HepG2 (cell line): ENCODE data around the gene AFDN. TPM values are rescaled to one million over a fixed set of nuclear protein-coding genes. Genes with fewer than 3 reads are reported as not detected.

ENCODE experiments used
- ATAC-seq: fragments of 200-7000 bp; cut with Tn5 transposase; 3 replicates; pipeline ENCODE4 v1.9.1; 2020; ENCODE audit warnings: mild to moderate bottlenecking, moderate library complexity
- BruUV-seq: library from RNA; stranded (reverse); fragments of 400-500 nt; replicated peaks from 2 replicates; lab custom pipeline; 2021; lab: Mats Ljungman, UMichigan
- CTCF ChIA-PET: fragments of 300-600 bp; formaldehyde crosslinking; extraction: SDS; loops from one replicate; lab custom pipeline; 2021; ENCODE audit warnings: low total read pairs, inconsistent platforms, low intra/inter-chr PET ratio; lab: Yijun Ruan, JAX
- POLR2A ChIA-PET: fragments of 350-600 bp; sonication (Branson Sonifier 250); formaldehyde crosslinking; loops from one replicate; lab custom pipeline; 2020; ENCODE audit warnings: antibody characterized with exemption, inconsistent platforms; lab: Yijun Ruan, JAX
- DNase-seq: peaks from one replicate; pipeline ENCODE4 v3.0.0-alpha.2; 2015; ENCODE audit warnings: low spot score
- FAIRE-seq: peaks from 3 replicates; lab custom pipeline; 2011; peaks lifted over from hg19 to GRCh38; lab: Jason Lieb, UNC
- H2AFZ ChIP-seq: one replicate; pipeline ENCODE4 v1.6.1; 2011; ENCODE audit warnings: low read length, inconsistent platforms
- H3K27ac ChIP-seq: fragments of 300-600 bp; 3 replicates; pipeline ENCODE4 v1.8.0; 2011; ENCODE audit warnings: mixed run types, mild to moderate bottlenecking, mixed read lengths, low read length, inconsistent platforms; ENCODE audit not compliant: insufficient read depth; ENCODE audit errors: extremely low read length
- H3K27me3 ChIP-seq, 2 experiments: fragments of 200-600 bp in 1 of 2; 2 replicates in 1 of 2; 3 replicates in 1 of 2; pipeline versions ENCODE4 v1.6.0 to v1.8.0; 2011; ENCODE audit warnings: low read length in 2 of 2, mild to moderate bottlenecking in 2 of 2, moderate library complexity in 2 of 2, inconsistent platforms in 1 of 2; ENCODE audit not compliant: insufficient read depth in 2 of 2, control insufficient read depth in 1 of 2
- H3K36me3 ChIP-seq, 2 experiments: fragments of 200-600 bp in 1 of 2; replicated peaks in 1 of 2; 2 replicates in 1 of 2; 3 replicates in 1 of 2; pipeline versions ENCODE4 v1.5.1 to v1.8.0; 2011; ENCODE audit warnings: low read length in 2 of 2, inconsistent platforms in 1 of 2; ENCODE audit not compliant: insufficient read depth in 2 of 2, control insufficient read depth in 1 of 2
- H3K4me1 ChIP-seq: 2 replicates; pipeline ENCODE4 v1.5.1; 2012; ENCODE audit warnings: low read length, inconsistent platforms; ENCODE audit not compliant: insufficient read depth
- H3K4me2 ChIP-seq: 2 replicates; pipeline ENCODE4 v1.6.0; 2011; ENCODE audit warnings: low read depth, low read length, inconsistent platforms
- H3K4me3 ChIP-seq, 3 experiments: fragments of 200-600 bp in 1 of 3; sonication (generic), shearing (Covaris generic) in 1 of 3; replicated peaks in 1 of 3; 2 replicates each; pipeline ENCODE4 v1.5.1; 2011 to 2016; ENCODE audit warnings: low read length in 3 of 3, inconsistent platforms in 2 of 3, low read depth in 2 of 3, mild to moderate bottlenecking in 2 of 3, control low read depth in 1 of 3, mixed read lengths in 1 of 3; ENCODE audit not compliant: insufficient read depth in 1 of 3
- H3K79me2 ChIP-seq: one replicate; pipeline ENCODE4 v1.6.1; 2011; ENCODE audit warnings: low read length, inconsistent platforms; ENCODE audit not compliant: insufficient read depth
- H3K9ac ChIP-seq: 2 replicates; pipeline ENCODE4 v1.6.0; 2011; ENCODE audit warnings: mild to moderate bottlenecking, low read depth, low read length, inconsistent platforms; ENCODE audit not compliant: insufficient read depth
- H3K9me3 ChIP-seq: 2 replicates; pipeline ENCODE4 v1.5.1; 2012; ENCODE audit warnings: mild to moderate bottlenecking, low read length
- H4K20me1 ChIP-seq: 2 replicates; pipeline ENCODE4 v1.6.0; 2011; ENCODE audit warnings: inconsistent platforms, mild to moderate bottlenecking, low read length, moderate library complexity; ENCODE audit not compliant: insufficient read depth
- ETV5 ChIP-seq: IDR thresholded peaks from 2 replicates; pipeline ENCODE4 v1.6.1; 2018; ENCODE audit warnings: missing biosample characterization, missing genetic modification reagents, inconsistent platforms, borderline replicate concordance
- HMGA1 ChIP-seq: sonication (generic); formaldehyde crosslinking; conservative IDR thresholded peaks from 2 replicates; pipeline ENCODE4 v1.4.0; 2020; ENCODE audit warnings: missing genetic modification reagents
- JUND ChIP-seq: sonication (generic); formaldehyde crosslinking; IDR thresholded peaks from 2 replicates; pipeline ENCODE4 v1.8.0; 2022; ENCODE audit warnings: mild to moderate bottlenecking, missing genetic modification reagents
- MTA1 ChIP-seq: sonication (generic); formaldehyde crosslinking; IDR thresholded peaks from 2 replicates; pipeline ENCODE4 v1.4.0; 2020; ENCODE audit warnings: missing genetic modification reagents, mild to moderate bottlenecking, borderline replicate concordance
- NCOA1 ChIP-seq: sonication (generic); formaldehyde crosslinking; IDR thresholded peaks from 2 replicates; pipeline ENCODE4 v1.9.0; 2021; ENCODE audit warnings: missing genetic modification reagents
- NFAT5 ChIP-seq: sonication (generic); formaldehyde crosslinking; IDR thresholded peaks from 2 replicates; pipeline ENCODE4 v1.4.0; 2020; ENCODE audit warnings: missing genetic modification reagents
- PAXIP1 ChIP-seq: sonication (generic); formaldehyde crosslinking; conservative IDR thresholded peaks from 2 replicates; pipeline ENCODE4 v1.4.0; 2020; ENCODE audit warnings: mild to moderate bottlenecking, missing genetic modification reagents, moderate library complexity
- RBM39 ChIP-seq: fragments of 200-400 bp; formaldehyde crosslinking; IDR thresholded peaks from one replicate; pipeline ENCODE4 v1.6.1; 2018; ENCODE audit warnings: antibody characterized with exemption, mild to moderate bottlenecking, low read depth, low read length; ENCODE audit not compliant: poor library complexity, severe bottlenecking
- SNAI1 ChIP-seq: sonication (generic); formaldehyde crosslinking; IDR thresholded peaks from 2 replicates; pipeline ENCODE4 v1.5.0; 2020; ENCODE audit warnings: mild to moderate bottlenecking, missing genetic modification reagents, borderline replicate concordance
- SNAPC5 ChIP-seq: sonication (generic); formaldehyde crosslinking; IDR thresholded peaks from 2 replicates; pipeline ENCODE4 v1.8.1; 2023; ENCODE audit warnings: mild to moderate bottlenecking, missing genetic modification reagents, borderline replicate concordance
- ZNF549 ChIP-seq: sonication (generic); formaldehyde crosslinking; IDR thresholded peaks from 2 replicates; pipeline ENCODE4 v1.5.0; 2020; ENCODE audit warnings: missing genetic modification reagents
- ZNF775 ChIP-seq: sonication (generic); formaldehyde crosslinking; IDR thresholded peaks from 2 replicates; pipeline ENCODE4 v1.4.0; 2020; ENCODE audit warnings: missing genetic modification reagents, mild to moderate bottlenecking, moderate library complexity, borderline replicate concordance
- WGBS: methylation state at CpG from one replicate; pipeline ENCODE4 v1.1.6; 2017; ENCODE audit warnings: low lambda C conversion rate; 5-methylcytosine and 5-hydroxymethylcytosine counted together
- in situ Hi-C: cut with HindIII; loops from 2 replicates; pipeline ENCODE4 v1.10.0; 2017; ENCODE audit warnings: low pct_unique_long_range_greater_than_20kb; ENCODE audit not compliant: extremely low pct_ligation_motif_present
- intact Hi-C: fragments of 100-400 bp; cut with micrococcal nuclease; formaldehyde crosslinking; loops from one replicate; pipeline ENCODE4 v1.10.0; 2022; ENCODE audit not compliant: unreplicated experiment
- polyA plus RNA-seq, 8 experiments: library from polyadenylated mRNA; depleted of rRNA in 3 of 8; stranded (reverse) in 7 of 8; unstranded in 1 of 8; fragments of >200 nt; fragmentation: Illumina TruSeq in 4 of 8; extraction: Trizol in 4 of 8; gene quantifications; 2 replicates each; pipeline versions ENCODE4 v1.2.1 to v1.2.3, GENCODE V29; 2011 to 2016; ENCODE audit warnings: low read depth in 4 of 8, missing spikeins in 1 of 8, mixed read lengths in 1 of 8; ENCODE audit not compliant: insufficient read depth in 1 of 8
- total RNA-seq, 5 experiments: library from RNA; depleted of rRNA; stranded (reverse); fragments of >200 nt; fragmentation: Illumina TruSeq; extraction: Trizol; gene quantifications; 2 replicates each; pipeline ENCODE4 v1.2.3, GENCODE V29; 2016; ENCODE audit warnings: low read depth in 1 of 5

Gene AFDN
- total and polyA plus RNA-seq, 2 of the 13 experiments (the other 11 are each of a cell fraction or from before 2014, with no cell fraction given): 136 to 151 TPM

DNA sequence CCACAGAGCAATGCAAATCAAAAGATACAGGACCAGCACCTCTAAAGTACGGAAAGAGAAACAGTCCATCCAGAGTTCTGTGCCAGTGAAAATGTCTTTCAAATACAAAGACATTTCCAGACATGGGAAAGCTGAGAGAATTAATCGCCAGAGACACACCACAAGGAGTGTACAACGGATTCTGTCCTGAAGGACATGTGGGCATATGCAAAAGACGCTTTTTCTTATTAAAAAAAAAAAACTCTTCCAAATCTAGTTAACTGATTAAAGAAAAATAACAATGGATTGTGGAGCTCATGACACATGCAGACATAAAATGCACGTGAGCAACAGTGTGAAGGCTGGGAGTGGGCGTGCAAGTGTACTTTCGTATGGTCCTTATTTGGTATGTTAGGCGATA, 193.5 kb downstream of the AFDN start (continued):
- TF ChIP-seq NFAT5 (CRISPR knock-in tag): no peak
- TF ChIP-seq NCOA1 (CRISPR knock-in tag): no peak
- no peak for TF ChIP-seq RBM39
- TF ChIP-seq HMGA1 (CRISPR knock-in tag): no peak
- no peak for TF ChIP-seq ETV5 (CRISPR knock-in tag)

DNA sequence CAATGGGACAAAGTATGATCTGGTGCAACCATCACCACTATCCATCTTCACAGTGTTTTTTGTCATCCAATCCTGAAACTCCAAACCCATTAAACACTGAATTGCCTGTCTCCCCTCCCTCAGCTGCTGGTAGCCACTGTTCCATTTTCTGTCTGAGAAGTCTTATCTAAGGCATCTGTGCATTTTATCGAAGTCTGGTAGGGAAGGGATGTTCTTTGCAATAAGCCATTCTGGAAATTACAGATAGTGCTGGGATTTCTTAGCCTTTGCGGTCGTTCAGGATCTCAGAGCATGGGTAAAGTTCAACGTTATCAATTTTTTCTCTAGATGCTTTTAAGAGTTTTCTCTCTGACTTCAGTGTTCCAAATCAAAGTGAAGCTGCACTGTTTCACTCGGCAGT, 194.9 kb downstream of the AFDN start:
- no peak overlapping the region for H3K27ac ChIP-seq
- no TSS peak for BruUV-seq
- no peaks in the 10 kb centered on the region for H4K20me1 ChIP-seq
- TF ChIP-seq ZNF549 (CRISPR knock-in tag) (no peak), JUND (CRISPR knock-in tag) (no peak), SNAPC5 (no peak), MTA1 (no peak), ZNF775 (CRISPR knock-in tag) (no peak), SNAI1 (CRISPR knock-in tag) (no peak), PAXIP1 (CRISPR knock-in tag) (no peak)

More for the DNA sequence above, 194.9 kb downstream of the AFDN start:
- Histone ChIP-seq H3K36me3 (no peaks in the 10 kb centered on the region), H3K4me3 (no peak overlapping the region), H3K4me2 (no peak overlapping the region), H3K79me2 (no peaks in the 10 kb centered on the region), H3K4me1 (peaks cover 49% of the 10 kb centered on the region), H2AFZ (no peak overlapping the region), H3K27me3 (peaks cover 0 to 9% of the 10 kb centered on the region in 2 experiments; a peak in 2 of 5 replicates), H3K9me3 (no peaks in the 10 kb centered on the region), H3K9ac (no peak overlapping the region)
- ChIA-PET CTCF (no interaction called here), POLR2A (no interaction called here)
- ATAC-seq (no peak), FAIRE-seq (no peak), DNase-seq (no peak)
- in situ Hi-C loops (no loop called here), intact Hi-C loops (no loop called here)
- WGBS: 29% methylated on average over 5 of the region's 5 CpGs
